Muscle of arm (tissue), 12 donors: Measurements from ENCODE around the gene CCDC187. TPM values are rescaled to one million over a fixed set of nuclear protein-coding genes. Genes with fewer than 3 reads are reported as not detected.

Experiments used
- DNase-seq: peaks from one replicate; pipeline ENCODE4 v3.0.0-alpha.2; 2013
- polyA plus RNA-seq, 12 donors: library from polyadenylated mRNA; unstranded; fragments of 120-200 nt; gene quantifications; one replicate each; pipeline ENCODE4 v1.2.1, GENCODE V29; 2013; ENCODE audit not compliant: insufficient read length in 12 of 12

The CCDC187 gene
- polyA plus RNA-seq, 12 donors = 0.03 to 0.68 (median 0.06) TPM; not detected in 4

DNA sequence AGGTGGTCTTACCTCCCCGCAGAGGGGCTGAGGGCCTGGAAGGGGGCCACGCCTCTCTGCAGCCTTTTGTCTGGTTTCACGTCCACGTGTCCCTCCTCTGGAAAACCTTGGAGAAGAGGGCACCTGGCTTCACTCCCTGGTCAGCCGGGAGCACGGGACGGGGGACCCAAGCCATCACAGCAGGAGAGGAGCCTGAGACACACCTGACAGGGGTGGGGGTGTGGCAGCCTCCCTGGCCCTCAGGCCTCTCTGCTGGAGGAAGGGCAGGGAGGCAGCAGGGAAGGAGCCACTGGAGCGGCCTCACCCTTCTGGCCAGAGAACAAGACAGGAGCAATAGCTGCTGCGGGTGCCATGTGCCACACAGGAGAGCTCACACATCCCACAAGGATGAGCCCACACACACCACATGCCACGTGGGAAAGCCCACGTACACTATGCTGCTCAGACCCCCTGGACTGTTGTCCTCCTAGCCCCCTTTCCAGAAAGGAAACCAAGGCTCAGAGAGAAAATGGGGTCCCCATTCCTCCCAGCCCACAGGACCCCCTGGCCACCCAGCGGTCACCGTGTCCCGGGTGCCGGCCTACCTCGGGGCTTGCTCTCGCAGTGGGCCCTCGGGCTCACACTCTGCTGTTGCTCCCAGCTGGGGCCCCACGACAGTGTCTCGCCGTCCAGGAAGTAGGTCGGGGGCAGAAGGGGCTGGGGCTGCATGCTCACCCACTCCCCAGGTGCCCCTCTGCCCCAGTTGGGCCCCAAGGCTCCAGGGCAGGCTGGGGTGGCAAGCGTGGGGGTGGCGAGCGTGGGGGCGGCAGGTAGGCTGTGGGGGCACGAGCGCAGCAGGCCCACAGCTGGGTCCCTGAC lies 18.2 kb downstream of the CCDC187 start:
- DNase-seq = no peak

DNA sequence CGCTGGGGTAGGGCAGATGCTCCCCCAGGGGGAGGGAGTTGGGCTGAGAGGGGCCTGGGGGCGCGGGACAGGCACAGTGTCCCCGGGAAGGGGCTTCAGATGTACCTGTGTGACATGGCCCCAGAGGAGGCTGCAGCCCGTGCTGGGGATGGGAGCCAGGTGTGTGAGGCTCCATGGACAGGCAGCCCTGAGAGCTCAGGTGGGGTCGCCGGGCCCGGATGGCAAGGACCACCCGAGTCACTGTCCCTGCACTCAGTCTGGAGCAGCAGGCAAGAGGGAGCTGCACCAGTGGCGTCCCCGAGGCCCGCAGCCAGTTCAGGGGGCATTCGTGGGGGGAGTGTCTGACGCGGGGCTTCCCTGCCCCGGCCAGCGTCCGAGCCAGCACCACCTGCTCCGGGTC lies 18.9 kb downstream of the CCDC187 start:
- no peak for DNase-seq

- no peak for DNase-seq
Observed at GRCh38 chr9:136284311-136284710, 19.6 kb downstream of the CCDC187 start.

DNA sequence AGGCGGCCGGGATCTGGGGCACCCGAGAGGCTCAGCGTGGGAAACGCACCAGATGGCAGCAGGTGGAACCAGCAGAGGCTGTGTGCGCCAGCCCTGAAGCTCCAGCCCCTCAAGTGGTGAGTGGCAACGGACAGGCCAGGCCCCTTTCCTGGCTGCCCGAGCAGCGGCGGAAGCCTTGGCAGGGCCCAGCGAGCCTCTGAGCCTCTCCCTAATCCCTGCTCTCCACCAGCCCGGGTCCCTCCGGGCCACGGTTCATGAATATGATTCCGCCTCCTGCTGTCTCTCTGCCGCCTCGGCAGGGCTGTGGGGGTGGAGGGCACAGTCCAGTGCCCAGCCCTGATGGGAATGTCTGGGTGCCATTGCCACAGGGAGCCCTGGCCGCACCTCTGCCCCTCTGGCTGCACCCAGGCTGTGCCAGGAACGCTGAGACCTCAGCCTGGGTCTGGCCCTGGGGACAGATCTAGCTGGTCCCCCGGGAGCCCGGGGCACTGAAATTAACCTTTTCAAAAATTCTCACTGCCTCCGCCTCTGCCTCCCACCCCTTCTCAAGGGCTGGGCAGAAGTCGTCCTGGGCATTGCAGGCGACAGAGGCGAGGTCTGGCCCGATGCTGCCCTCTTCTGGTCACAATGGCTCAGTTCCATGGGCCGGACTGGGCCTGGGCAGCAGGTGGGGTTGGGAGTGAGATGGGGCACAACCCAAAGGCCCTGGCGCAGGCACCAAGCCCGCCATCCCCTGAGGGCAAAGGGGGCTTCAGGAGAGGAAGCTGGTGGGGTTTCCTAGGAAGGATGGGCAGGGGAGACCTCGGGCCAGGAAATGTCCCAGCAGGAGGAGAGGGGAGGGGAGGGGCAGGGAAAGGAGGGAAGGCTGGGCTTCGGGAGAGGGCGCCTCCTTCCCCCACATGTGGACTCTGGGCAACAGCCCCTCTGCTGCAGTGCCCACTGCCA lies 20.3 kb downstream of the CCDC187 start:
- peak; percentile 78 for DNase-seq

DNA sequence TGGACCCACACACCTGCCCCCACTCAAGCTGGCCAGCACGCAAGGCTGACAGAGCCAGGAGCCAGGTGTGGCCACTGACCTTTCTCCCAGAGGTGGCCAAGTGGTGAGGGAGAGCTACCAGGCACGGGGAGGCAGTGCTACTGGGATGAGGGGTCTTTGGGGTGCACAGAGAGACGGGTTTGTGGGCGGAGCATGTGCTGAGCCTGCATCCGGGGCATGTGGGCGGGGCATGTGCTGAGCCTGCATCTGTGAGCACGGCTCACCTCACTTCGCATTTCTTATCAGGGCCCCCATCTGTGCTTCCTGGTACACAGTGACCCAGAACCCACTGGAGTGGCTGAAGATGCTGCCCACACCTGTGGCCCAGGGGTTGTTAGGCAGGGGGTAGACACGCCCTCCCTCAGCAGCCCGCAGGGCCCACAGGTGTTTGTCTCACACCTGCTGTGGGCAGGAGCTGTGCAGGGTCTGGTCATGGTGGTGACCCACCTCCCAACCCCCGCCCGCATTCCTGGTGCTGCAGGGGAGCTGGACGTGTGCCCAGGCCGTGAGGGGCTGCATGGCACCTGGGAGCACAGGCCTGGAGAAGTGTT lies 21.5 kb downstream of the CCDC187 start:
- no peak for DNase-seq

- no peak for DNase-seq
Observed at GRCh38 chr9:136281421-136282271, 22.2 kb downstream of the CCDC187 start.

DNA sequence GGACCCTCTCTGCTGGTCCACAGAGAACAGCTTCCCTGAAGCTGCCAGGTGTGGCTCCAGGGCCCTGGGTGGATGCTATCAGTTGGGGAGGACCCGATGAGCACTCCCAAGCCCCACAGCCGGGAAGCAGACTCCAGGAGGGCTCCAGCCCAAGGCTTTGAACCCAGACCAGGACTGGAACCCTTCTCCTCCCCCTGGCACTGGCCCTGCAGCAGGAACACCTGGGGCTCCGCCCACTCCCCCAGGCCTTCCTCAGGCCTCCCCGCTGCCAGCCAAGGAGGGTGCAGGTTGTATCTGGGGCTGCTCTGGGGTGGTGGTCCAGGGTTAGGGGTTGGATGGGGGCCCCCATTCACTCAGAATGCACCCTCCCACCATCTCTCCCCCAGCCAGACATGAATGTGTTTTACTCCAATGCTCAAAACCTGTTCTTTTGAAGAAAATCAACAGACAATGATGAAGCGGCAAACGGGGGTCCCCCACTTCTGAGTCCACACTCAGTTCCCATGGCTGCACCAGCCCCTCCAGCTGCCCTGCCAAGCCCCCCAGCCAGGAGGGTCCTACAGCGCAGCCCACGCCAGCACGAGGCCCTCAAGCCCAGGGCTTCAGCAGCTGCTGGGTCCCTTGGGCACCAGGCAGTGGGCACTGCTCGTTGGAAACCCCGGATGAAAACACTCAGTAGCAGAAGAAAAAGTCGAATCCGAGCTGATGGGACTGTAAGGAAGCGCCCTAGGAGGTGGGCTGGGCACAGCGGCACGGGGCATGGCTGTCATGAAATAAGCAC lies 23.2 kb downstream of the CCDC187 start:
- no peak for DNase-seq

GRCh38 chr9:136279471-136279870 lies 24.4 kb downstream of the CCDC187 start:
- no peak for DNase-seq

GRCh38 chr9:136278894-136279293 lies 25.0 kb downstream of the CCDC187 start:
- no peak for DNase-seq

DNA sequence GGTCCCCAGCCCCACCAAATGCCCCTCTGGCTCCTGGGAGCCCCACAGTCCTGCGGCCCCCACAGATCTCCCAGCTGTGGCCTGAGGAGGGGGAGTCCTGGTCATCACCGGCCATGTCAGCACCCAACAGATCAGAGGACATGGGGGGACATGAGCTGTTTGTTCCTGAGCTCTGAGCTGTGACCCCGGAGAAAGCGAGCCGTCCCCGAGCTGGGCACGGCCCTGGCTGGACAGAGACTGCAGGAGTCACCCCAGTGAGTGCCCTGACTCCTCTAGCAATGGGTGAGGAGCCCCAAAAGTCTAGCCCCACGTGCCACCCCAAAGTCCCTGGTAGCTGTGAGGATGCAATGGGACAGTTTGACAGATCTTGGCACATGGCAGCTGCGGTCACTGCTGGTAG lies 25.7 kb downstream of the CCDC187 start:
- DNase-seq = no peak

- no peak for DNase-seq
Observed at GRCh38 chr9:136277746-136278145, 26.1 kb downstream of the CCDC187 start.

DNA sequence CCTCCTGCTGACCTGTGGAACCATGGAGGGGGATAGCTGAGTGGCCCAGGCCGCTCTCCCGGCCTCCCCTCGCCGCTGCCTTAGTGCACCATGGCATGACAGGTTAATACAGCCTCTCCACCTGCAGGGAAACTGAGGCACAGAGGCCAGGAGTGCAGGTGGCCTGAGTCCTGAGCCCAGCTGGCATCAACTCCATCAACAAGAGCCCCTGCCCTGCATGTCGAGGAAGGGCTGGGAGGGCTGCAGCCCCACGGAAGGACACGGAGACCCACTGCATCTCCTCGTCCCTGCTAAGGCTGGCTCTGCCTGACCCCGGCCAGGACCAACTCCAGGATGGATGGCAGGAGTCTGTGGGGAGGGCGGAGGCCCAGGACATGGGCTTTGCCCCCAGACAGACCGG lies 27.2 kb downstream of the CCDC187 start:
- DNase-seq = no peak

GRCh38 chr9:136275655-136276429 lies 28.1 kb downstream of the CCDC187 start:
- no peak for DNase-seq

GRCh38 chr9:136274786-136275654 lies 28.9 kb downstream of the CCDC187 start:
- no peak for DNase-seq

DNA sequence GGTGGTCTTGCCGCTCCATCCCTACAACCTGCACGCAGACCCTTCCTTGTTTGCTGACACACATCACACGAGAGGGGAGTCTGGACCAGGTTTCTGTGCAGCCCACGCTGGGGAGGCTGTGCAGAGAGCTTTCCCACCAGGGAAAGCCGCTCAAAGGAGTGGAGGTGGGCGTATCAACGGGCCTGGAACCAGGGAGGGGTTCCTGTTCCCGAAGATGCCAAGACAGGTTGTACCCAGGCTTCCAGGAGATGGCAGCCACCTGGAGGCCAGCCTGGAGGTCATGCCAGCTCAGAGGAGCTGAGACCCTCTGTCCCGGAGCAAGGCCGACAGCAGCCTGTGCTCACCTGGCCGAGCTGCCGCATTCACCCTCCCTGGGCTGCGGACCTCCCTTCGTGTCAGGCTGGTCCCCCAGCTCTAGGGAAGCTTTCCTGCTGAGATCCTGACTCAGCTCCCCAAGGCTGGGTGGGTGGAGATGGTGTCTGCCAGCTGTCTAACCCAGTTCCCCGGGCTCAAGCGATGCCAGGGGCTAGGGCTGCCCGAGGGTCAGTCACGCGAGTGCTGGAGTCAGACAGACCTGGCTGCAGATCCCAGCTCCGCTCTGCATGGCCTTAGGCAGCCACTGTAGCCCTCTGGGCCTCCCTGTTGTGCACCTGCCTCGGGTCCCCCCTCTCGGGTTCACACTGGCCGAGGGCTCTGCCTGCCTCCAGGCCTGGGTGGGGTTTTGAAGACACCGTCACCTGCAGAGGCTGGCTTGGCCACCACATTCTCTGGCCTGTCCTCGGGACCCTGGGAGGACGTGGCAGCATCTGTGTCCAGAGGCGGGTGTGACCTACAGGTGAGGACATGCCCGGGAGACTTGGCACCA lies 29.7 kb downstream of the CCDC187 start:
- DNase-seq = no peak

GRCh38 chr9:136273244-136273865 lies 30.5 kb downstream of the CCDC187 start:
- no peak for DNase-seq

DNA sequence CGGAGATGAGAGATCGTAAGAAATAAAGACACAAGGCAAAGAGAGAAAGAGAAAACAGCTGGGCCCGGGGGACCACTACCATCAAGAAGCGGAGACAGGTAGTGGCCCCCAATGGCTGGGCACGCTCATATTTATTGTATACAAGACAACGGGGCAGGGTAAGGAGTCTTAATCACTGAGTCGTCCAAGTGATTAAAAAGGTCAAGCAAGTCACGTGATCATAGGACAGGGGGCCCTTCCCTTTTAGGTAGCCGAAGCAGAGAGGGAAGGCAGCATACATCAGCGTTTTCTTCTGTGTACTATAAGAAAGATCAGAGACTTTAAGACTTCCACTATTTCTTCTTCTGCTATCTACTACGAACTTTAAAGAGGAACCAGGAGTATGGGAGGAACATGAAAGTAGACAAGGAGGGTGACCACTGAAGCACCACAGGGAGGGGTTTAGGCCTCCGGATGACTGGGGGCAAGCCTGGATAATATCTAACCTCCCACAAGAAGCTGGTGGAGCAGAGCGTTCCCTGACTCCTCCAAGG lies 33.7 kb downstream of the CCDC187 start:
- DNase-seq = no peak
